K562 (cell line): ENCODE measurements around the gene ZNF726. TPM values are rescaled to one million over a fixed set of nuclear protein-coding genes. Genes with fewer than 3 reads are reported as not detected.

Experiments used
- ATAC-seq: fragments of 200-7000 bp; cut with Tn5 transposase; 3 replicates; pipeline ENCODE4 v1.9.1; 2020; ENCODE audit warnings: moderate library complexity
- BruUV-seq: library from RNA; stranded (reverse); fragments of 400-500 nt; replicated peaks from 2 replicates; lab custom pipeline; 2021; lab: Mats Ljungman, UMichigan
- CTCF ChIA-PET: fragments of 300-600 bp; formaldehyde crosslinking; extraction: SDS; loops from one replicate; lab custom pipeline; 2021; ENCODE audit warnings: low intra/inter-chr PET ratio; lab: Yijun Ruan, JAX
- POLR2A ChIA-PET: fragments of 300-600, 350-650 bp; sonication (Branson Sonifier 250); formaldehyde crosslinking; extraction: SDS; loops from one replicate; lab custom pipeline; 2021; ENCODE audit warnings: antibody characterized with exemption, inconsistent platforms; lab: Yijun Ruan, JAX
- DNase-seq, 4 experiments: peaks; one replicate each; pipeline versions ENCODE4 v3.0.0 to v3.0.0-alpha.2; 2011 to 2018; ENCODE audit warnings: low spot score in 3 of 4, mixed read lengths in 3 of 4; ENCODE audit errors: extremely low read depth in 1 of 4
- FAIRE-seq: peaks from 2 replicates; lab custom pipeline; 2011; peaks lifted over from hg19 to GRCh38; lab: Jason Lieb, UNC
- H2AFZ ChIP-seq: 2 replicates; pipeline ENCODE4 v1.6.0; 2011; ENCODE audit warnings: low read depth, low read length, control low read depth, inconsistent platforms
- H3K27ac ChIP-seq: fragments of 200-600 bp; 3 replicates; pipeline ENCODE4 v1.8.0; 2011; ENCODE audit warnings: low read depth, mild to moderate bottlenecking, control low read depth, inconsistent platforms, low read length, moderate library complexity, mixed read lengths; ENCODE audit errors: extremely low read depth
- H3K27me3 ChIP-seq, 2 experiments: fragments of 300-600 bp in 1 of 2; 2 replicates in 1 of 2; 3 replicates in 1 of 2; pipeline versions ENCODE4 v1.6.0 to v1.8.0; 2011; ENCODE audit warnings: inconsistent platforms in 2 of 2, low read length in 2 of 2, mild to moderate bottlenecking in 1 of 2, mixed read lengths in 1 of 2, moderate library complexity in 1 of 2; ENCODE audit not compliant: control insufficient read depth in 2 of 2, insufficient read depth in 2 of 2
- H3K36me3 ChIP-seq: fragments of 300-600 bp; 3 replicates; pipeline ENCODE4 v1.8.0; 2011; ENCODE audit warnings: mild to moderate bottlenecking, low read length, inconsistent platforms; ENCODE audit not compliant: control insufficient read depth, insufficient read depth
- H3K4me1 ChIP-seq, 2 experiments: fragments of 200-600 bp in 1 of 2; replicated peaks in 1 of 2; 2 replicates in 1 of 2; 3 replicates in 1 of 2; pipeline versions ENCODE4 v1.5.1 to v1.8.0; 2011; ENCODE audit warnings: inconsistent platforms in 2 of 2, low read length in 2 of 2, mild to moderate bottlenecking in 1 of 2, mixed read lengths in 1 of 2, moderate library complexity in 1 of 2; ENCODE audit not compliant: control insufficient read depth in 2 of 2, insufficient read depth in 2 of 2
- H3K4me2 ChIP-seq: 2 replicates; pipeline ENCODE4 v1.6.1; 2011; ENCODE audit warnings: low read length, control low read depth, inconsistent platforms, mixed read lengths; ENCODE audit not compliant: insufficient read depth
- H3K4me3 ChIP-seq: fragments of 200-600 bp; sonication (generic), shearing (Covaris generic); 2 replicates; pipeline ENCODE4 v1.5.1; 2016; ENCODE audit warnings: control low read depth, inconsistent platforms
- H3K79me2 ChIP-seq: fragments of 200-600 bp; 3 replicates; pipeline ENCODE4 v1.8.0; 2011; ENCODE audit warnings: low read length, inconsistent platforms; ENCODE audit not compliant: control insufficient read depth, insufficient read depth
- H3K9ac ChIP-seq, 2 experiments: 2 replicates each; pipeline versions ENCODE4 v1.6.0 to v1.6.1; 2011; ENCODE audit warnings: low read depth in 2 of 2, low read length in 2 of 2, control low read depth in 1 of 2, inconsistent platforms in 1 of 2, mild to moderate bottlenecking in 1 of 2, mixed read lengths in 1 of 2; ENCODE audit not compliant: insufficient read depth in 1 of 2
- H3K9me1 ChIP-seq: one replicate; pipeline ENCODE4 v1.6.0; 2011; ENCODE audit warnings: inconsistent platforms, mild to moderate bottlenecking, low read length, moderate library complexity; ENCODE audit not compliant: control insufficient read depth, insufficient read depth
- H3K9me3 ChIP-seq: replicated peaks from 2 replicates; pipeline ENCODE4 v1.5.1; 2011; ENCODE audit warnings: low read depth, low read length, inconsistent platforms; ENCODE audit not compliant: control insufficient read depth, insufficient read depth
- H4K20me1 ChIP-seq: replicated peaks from 2 replicates; pipeline ENCODE4 v1.6.1; 2011; ENCODE audit warnings: low read length, inconsistent platforms, mixed read lengths; ENCODE audit not compliant: control insufficient read depth, insufficient read depth
- DACH1 ChIP-seq: fragments of 450-650 bp; IDR thresholded peaks from 2 replicates; pipeline ENCODE4 v1.6.1; 2018; ENCODE audit not compliant: partially characterized antibody
- HNRNPLL ChIP-seq: fragments of 200-400 bp; formaldehyde crosslinking; IDR thresholded peaks from 2 replicates; pipeline ENCODE4 v1.6.1; 2017; ENCODE audit warnings: low read length, low read depth, mild to moderate bottlenecking; ENCODE audit not compliant: poor library complexity, severe bottlenecking
- KLF6 ChIP-seq: fragments of 250-450 bp; sonication (Bioruptor Pico); IDR thresholded peaks from 2 replicates; pipeline ENCODE4 v1.4.0; 2020; ENCODE audit warnings: mild to moderate bottlenecking, moderate library complexity, borderline replicate concordance
- MEF2A ChIP-seq: IDR thresholded peaks from 2 replicates; pipeline ENCODE4 v1.6.1; 2011; ENCODE audit warnings: low read depth, mild to moderate bottlenecking, low read length, moderate library complexity; ENCODE audit not compliant: control insufficient read depth
- PHF20 ChIP-seq: fragments of 450-650 bp; IDR thresholded peaks from 2 replicates; pipeline ENCODE4 v1.6.1; 2018; ENCODE audit not compliant: partially characterized antibody
- SNRNP70 ChIP-seq: fragments of 200-400 bp; formaldehyde crosslinking; optimal IDR thresholded peaks from 2 replicates; pipeline ENCODE3; 2017; ENCODE audit warnings: low read depth, low read length
- ZBTB1 ChIP-seq: sonication (generic); formaldehyde crosslinking; IDR thresholded peaks from 2 replicates; pipeline ENCODE4 v1.8.1; 2023; ENCODE audit warnings: missing genetic modification reagents, low read depth, mild to moderate bottlenecking, borderline replicate concordance
- ZNF143 ChIP-seq: sonication (generic); formaldehyde crosslinking; IDR thresholded peaks from 2 replicates; pipeline ENCODE4 v1.9.0; 2022; ENCODE audit warnings: mild to moderate bottlenecking, missing genetic modification reagents
- WGBS: fragments of 100-300 bp; shearing (Covaris generic); methylation state at CpG from one replicate; pipeline ENCODE4 v1.1.6; 2016; ENCODE audit warnings: low coverage, mixed read lengths; ENCODE audit not compliant: insufficient coverage; ENCODE audit errors: missing lambda C conversion rate; 5-methylcytosine and 5-hydroxymethylcytosine counted together
- in situ Hi-C: fragments of 300-500 bp; cut with MboI; formaldehyde crosslinking; loops from 4 replicates; pipeline ENCODE4 v1.15.0; 2018; ENCODE audit warnings: inconsistent platforms, mixed read lengths
- intact Hi-C: fragments of 100-400 bp; cut with micrococcal nuclease; formaldehyde crosslinking; loops from 2 replicates; pipeline ENCODE4 v1.14.2; 2022
- polyA plus RNA-seq, 8 experiments: library from polyadenylated mRNA; depleted of rRNA in 4 of 8; stranded (reverse) in 5 of 8; unstranded in 3 of 8; fragments of >200 nt; fragmentation: Nextera tagmentation in 2 of 8; fragmentation: Illumina TruSeq in 1 of 8; extraction: Ambion mirVana in 2 of 8; extraction: Trizol in 1 of 8; gene quantifications; 2 replicates each; pipeline versions ENCODE4 v1.2.1 to v1.2.3, GENCODE V29; 2011 to 2014; ENCODE audit warnings: inconsistent platforms in 1 of 8, missing spikeins in 1 of 8
- total RNA-seq, 7 experiments: library from RNA; depleted of rRNA in 6 of 7; stranded (reverse); fragments of >200 nt in 6 of 7; fragmentation: Illumina TruSeq in 2 of 7; extraction: Trizol in 2 of 7; gene quantifications; 2 replicates each; pipeline versions ENCODE4 v1.2.1 to v1.2.3, GENCODE V29; 2011 to 2021; ENCODE audit warnings: low replicate concordance in 1 of 7
- TF ChIP-seq, protein P1 (sequence below): fragments of 450-650 bp; formaldehyde crosslinking; IDR thresholded peaks from 2 replicates; pipeline ENCODE4 v1.4.0; 2020; ENCODE audit warnings: mild to moderate bottlenecking, moderate library complexity
- TF ChIP-seq, protein P2 (sequence below): sonication (generic); formaldehyde crosslinking; IDR thresholded peaks from 2 replicates; pipeline ENCODE4 v1.8.0; 2022; ENCODE audit warnings: mild to moderate bottlenecking, missing genetic modification reagents
- TF ChIP-seq, protein P3 (sequence below): IDR thresholded peaks from 2 replicates; pipeline ENCODE4 v1.6.1; 2011; ENCODE audit not compliant: insufficient read length; ENCODE audit errors: extremely low read depth
- TF ChIP-seq, protein P4 (sequence below), 2 experiments: fragments of 450-650 bp in 1 of 2; sonication (generic) in 1 of 2; formaldehyde crosslinking in 1 of 2; IDR thresholded peaks in 1 of 2; conservative IDR thresholded peaks in 1 of 2; 2 replicates each; pipeline versions ENCODE4 v1.6.1 to v1.8.1; 2016 to 2023; ENCODE audit warnings: mild to moderate bottlenecking in 2 of 2, moderate library complexity in 2 of 2, inconsistent platforms in 1 of 2, missing genetic modification reagents in 1 of 2
- TF ChIP-seq, protein P5 (sequence below): fragments of 450-650 bp; IDR thresholded peaks from 2 replicates; pipeline ENCODE4 v1.6.1; 2018; ENCODE audit not compliant: partially characterized antibody

The ZNF726 gene
- total and polyA plus RNA-seq, 9 of the 15 experiments (the other 6 are each of a cell fraction or from before 2014, with no cell fraction given): 8.6 to 20.8 (median 14.6) TPM

DNA sequence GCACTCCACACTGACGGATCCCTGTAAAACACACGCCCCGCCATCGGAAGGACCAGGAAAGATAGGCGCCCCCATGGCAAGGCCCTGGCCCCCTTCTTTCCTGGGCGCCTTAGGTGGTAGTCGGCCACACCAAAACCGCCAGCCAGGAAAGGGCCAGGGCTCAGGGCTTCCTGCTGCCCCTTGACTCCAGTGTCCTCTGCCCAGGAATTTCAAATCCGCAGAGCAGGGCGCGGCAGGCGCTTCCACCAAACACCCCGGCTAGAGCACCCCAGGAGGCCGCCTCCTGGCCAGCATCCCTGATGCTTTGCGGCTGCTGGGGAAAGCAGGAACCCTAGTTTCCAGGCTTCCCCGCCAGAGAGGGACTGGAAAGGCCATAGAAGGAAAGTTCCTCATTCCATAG, 57.5 kb downstream of the ZNF726 start (continued):
- no peak for TF ChIP-seq KLF6 (CRISPR knock-in tag)
- TF ChIP-seq, protein P1, sequence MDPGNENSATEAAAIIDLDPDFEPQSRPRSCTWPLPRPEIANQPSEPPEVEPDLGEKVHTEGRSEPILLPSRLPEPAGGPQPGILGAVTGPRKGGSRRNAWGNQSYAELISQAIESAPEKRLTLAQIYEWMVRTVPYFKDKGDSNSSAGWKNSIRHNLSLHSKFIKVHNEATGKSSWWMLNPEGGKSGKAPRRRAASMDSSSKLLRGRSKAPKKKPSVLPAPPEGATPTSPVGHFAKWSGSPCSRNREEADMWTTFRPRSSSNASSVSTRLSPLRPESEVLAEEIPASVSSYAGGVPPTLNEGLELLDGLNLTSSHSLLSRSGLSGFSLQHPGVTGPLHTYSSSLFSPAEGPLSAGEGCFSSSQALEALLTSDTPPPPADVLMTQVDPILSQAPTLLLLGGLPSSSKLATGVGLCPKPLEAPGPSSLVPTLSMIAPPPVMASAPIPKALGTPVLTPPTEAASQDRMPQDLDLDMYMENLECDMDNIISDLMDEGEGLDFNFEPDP (CRISPR knock-in tag): no peak

DNA sequence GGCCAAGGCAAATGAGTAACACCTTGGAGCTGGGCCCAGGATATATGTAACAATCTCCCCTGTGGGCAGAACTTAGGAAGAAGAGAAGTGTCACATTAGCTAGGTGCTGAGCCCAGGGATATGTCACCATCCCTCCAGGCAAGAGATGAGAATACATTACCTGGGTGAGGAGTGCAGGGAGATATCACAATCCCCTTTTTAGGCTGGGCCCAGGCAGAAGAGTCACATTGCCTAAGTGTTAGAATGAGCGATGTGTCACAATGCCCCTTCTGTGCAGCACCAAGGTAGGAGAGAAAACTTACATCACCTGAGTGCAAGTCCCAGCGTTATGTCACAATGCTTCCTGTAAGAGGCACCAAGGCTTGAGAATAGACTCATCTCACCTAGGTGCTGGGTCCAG, 60.3 kb downstream of the ZNF726 start:
- H3K4me1 ChIP-seq: no peaks in the 10 kb centered on the region
- no peak for DNase-seq
- no peaks in the 10 kb centered on the region for H3K9me1 ChIP-seq
- no peak overlapping the region for H3K4me2 ChIP-seq
- no TSS peak for BruUV-seq
- H3K27me3 ChIP-seq: no peaks in the 10 kb centered on the region
- ChIA-PET POLR2A (no interaction called here), CTCF (no interaction called here)
- H3K79me2 ChIP-seq: no peaks in the 10 kb centered on the region
- in situ Hi-C loops: no loop called here
- no peak for ATAC-seq
- no peaks in the 10 kb centered on the region for H4K20me1 ChIP-seq
- H3K4me3 ChIP-seq: no peak overlapping the region
- 0% methylated on average over 2 of the region's 2 CpGs for WGBS
- no peak overlapping the region for H3K27ac ChIP-seq
- no peaks in the 10 kb centered on the region for H3K9me3 ChIP-seq
- H2AFZ ChIP-seq: no peak overlapping the region
- H3K36me3 ChIP-seq: no peaks in the 10 kb centered on the region
- intact Hi-C loops: no loop called here
- no peak overlapping the region for H3K9ac ChIP-seq
- FAIRE-seq: no peak
- TF ChIP-seq MEF2A (no peak), ZNF143 (CRISPR knock-in tag) (no peak), ZBTB1 (CRISPR knock-in tag) (no peak), PHF20 (no peak), HNRNPLL (no peak), SNRNP70 (no peak), DACH1 (no peak)
- TF ChIP-seq, protein P2, sequence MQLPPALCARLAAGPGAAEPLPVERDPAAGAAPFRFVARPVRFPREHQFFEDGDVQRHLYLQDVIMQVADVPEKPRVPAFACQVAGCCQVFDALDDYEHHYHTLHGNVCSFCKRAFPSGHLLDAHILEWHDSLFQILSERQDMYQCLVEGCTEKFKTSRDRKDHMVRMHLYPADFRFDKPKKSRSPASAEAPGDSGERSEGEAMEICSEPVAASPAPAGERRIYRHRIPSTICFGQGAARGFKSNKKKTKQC (CRISPR knock-in tag): no peak
- TF ChIP-seq, protein P3, sequence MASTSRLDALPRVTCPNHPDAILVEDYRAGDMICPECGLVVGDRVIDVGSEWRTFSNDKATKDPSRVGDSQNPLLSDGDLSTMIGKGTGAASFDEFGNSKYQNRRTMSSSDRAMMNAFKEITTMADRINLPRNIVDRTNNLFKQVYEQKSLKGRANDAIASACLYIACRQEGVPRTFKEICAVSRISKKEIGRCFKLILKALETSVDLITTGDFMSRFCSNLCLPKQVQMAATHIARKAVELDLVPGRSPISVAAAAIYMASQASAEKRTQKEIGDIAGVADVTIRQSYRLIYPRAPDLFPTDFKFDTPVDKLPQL: no peak
- TF ChIP-seq, protein P4, sequence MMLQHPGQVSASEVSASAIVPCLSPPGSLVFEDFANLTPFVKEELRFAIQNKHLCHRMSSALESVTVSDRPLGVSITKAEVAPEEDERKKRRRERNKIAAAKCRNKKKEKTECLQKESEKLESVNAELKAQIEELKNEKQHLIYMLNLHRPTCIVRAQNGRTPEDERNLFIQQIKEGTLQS (IDR thresholded peaks at IDR 0.05): no peak
- TF ChIP-seq, protein P4 (CRISPR knock-in tag; conservative IDR thresholded peaks at IDR 0.05): no peak
- TF ChIP-seq, protein P5, sequence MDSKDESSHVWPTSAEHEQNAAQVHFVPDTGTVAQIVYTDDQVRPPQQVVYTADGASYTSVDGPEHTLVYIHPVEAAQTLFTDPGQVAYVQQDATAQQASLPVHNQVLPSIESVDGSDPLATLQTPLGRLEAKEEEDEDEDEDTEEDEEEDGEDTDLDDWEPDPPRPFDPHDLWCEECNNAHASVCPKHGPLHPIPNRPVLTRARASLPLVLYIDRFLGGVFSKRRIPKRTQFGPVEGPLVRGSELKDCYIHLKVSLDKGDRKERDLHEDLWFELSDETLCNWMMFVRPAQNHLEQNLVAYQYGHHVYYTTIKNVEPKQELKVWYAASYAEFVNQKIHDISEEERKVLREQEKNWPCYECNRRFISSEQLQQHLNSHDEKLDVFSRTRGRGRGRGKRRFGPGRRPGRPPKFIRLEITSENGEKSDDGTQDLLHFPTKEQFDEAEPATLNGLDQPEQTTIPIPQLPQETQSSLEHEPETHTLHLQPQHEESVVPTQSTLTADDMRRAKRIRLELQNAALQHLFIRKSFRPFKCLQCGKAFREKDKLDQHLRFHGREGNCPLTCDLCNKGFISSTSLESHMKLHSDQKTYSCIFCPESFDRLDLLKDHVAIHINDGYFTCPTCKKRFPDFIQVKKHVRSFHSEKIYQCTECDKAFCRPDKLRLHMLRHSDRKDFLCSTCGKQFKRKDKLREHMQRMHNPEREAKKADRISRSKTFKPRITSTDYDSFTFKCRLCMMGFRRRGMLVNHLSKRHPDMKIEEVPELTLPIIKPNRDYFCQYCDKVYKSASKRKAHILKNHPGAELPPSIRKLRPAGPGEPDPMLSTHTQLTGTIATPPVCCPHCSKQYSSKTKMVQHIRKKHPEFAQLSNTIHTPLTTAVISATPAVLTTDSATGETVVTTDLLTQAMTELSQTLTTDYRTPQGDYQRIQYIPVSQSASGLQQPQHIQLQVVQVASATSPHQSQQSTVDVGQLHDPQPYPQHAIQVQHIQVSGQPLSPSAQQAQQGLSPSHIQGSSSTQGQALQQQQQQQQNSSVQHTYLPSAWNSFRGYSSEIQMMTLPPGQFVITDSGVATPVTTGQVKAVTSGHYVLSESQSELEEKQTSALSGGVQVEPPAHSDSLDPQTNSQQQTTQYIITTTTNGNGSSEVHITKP: no peak
